ENCODE data around the gene RTN4IP1.

The RTN4IP1 gene

GRCh38 chr6:106620931-106621672, 8.2 kb downstream of the RTN4IP1 start:
- Histone ChIP-seq H3F3A (ENCODE audit: insufficient read depth, low read length) (0 out of 2 replicates have a peak, but pooled peaks cover 7% of the 10 kb centered on the region), H4K20me1 (ENCODE audit: insufficient read depth, low read length) (no peaks in the 10 kb centered on the region), H3K27me3 (ENCODE audit: insufficient read depth, low read length) (no peaks in the 10 kb centered on the region), H3K79me2 (ENCODE audit: insufficient read depth, low read length) (peaks cover 1% of the 10 kb centered on the region; the same call in 1 of the 2 replicates), H3K9me2 (ENCODE audit: low read depth, low read length) (no peaks in the 10 kb centered on the region), H2AFZ (ENCODE audit: low read length) (no peak overlapping the region), H3K27ac (ENCODE audit: low read depth, low read length, poor library complexity, severe bottlenecking) (peak overlapping the region; percentile 14), H3K9me3 (ENCODE audit: low read length) (0 out of 2 replicates have a peak, but pooled peaks cover 3% of the 10 kb centered on the region), H3K36me3 (ENCODE audit: insufficient read depth, low read length) (peaks cover 63% of the 10 kb centered on the region), H3K4me1 (ENCODE audit: insufficient read depth, low read length, severe bottlenecking) (peaks cover 45% of the 10 kb centered on the region), H3K9ac (ENCODE audit: low read length) (no peak overlapping the region), H3K4me2 (ENCODE audit: low read length) (no peak overlapping the region), H3K4me3 (ENCODE audit: low read depth, low read length, poor library complexity, severe bottlenecking) (no peak overlapping the region)
- TF ChIP-seq EZH2 (IDR thresholded peaks at IDR 0.05; ENCODE audit: borderline replicate concordance, low read length) (no peak), CTCF (IDR thresholded peaks at IDR 0.05; ENCODE audit: low read length) (no peak)

GRCh38 chr6:106619223-106619622, 10.1 kb downstream of the RTN4IP1 start:
- TF ChIP-seq CTCF (IDR thresholded peaks at IDR 0.05; ENCODE audit: low read length) (no peak), EZH2 (IDR thresholded peaks at IDR 0.05; ENCODE audit: borderline replicate concordance, low read length) (no peak)
- Histone ChIP-seq H3K9me3 (ENCODE audit: low read length) (0 out of 2 replicates have a peak, but pooled peaks cover 3% of the 10 kb centered on the region), H3K27ac (ENCODE audit: low read depth, low read length, poor library complexity, severe bottlenecking) (peak overlapping the region; percentile 92), H4K20me1 (ENCODE audit: insufficient read depth, low read length) (no peaks in the 10 kb centered on the region), H3K4me1 (ENCODE audit: insufficient read depth, low read length, severe bottlenecking) (peaks cover 52% of the 10 kb centered on the region), H3K27me3 (ENCODE audit: insufficient read depth, low read length) (no peaks in the 10 kb centered on the region), H3K36me3 (ENCODE audit: insufficient read depth, low read length) (peaks cover 67% of the 10 kb centered on the region), H2AFZ (ENCODE audit: low read length) (no peak overlapping the region), H3F3A (ENCODE audit: insufficient read depth, low read length) (0 out of 2 replicates have a peak, but pooled peaks cover 7% of the 10 kb centered on the region), H3K9ac (ENCODE audit: low read length) (no peak overlapping the region), H3K4me3 (ENCODE audit: low read depth, low read length, poor library complexity, severe bottlenecking) (no peak overlapping the region), H3K9me2 (ENCODE audit: low read depth, low read length) (no peaks in the 10 kb centered on the region), H3K79me2 (ENCODE audit: insufficient read depth, low read length) (no peaks in the 10 kb centered on the region), H3K4me2 (ENCODE audit: low read length) (no peak overlapping the region)

- Histone ChIP-seq H3F3A (ENCODE audit: insufficient read depth, low read length) (0 out of 2 replicates have a peak, but pooled peaks cover 7% of the 10 kb centered on the region), H2AFZ (ENCODE audit: low read length) (no peak overlapping the region), H3K27me3 (ENCODE audit: insufficient read depth, low read length) (no peaks in the 10 kb centered on the region), H3K4me2 (ENCODE audit: low read length) (no peak overlapping the region), H3K27ac (ENCODE audit: low read depth, low read length, poor library complexity, severe bottlenecking) (peak overlapping the region; percentile 92), H3K36me3 (ENCODE audit: insufficient read depth, low read length) (peaks cover 65% of the 10 kb centered on the region), H3K4me1 (ENCODE audit: insufficient read depth, low read length, severe bottlenecking) (peaks cover 61% of the 10 kb centered on the region), H4K20me1 (ENCODE audit: insufficient read depth, low read length) (no peaks in the 10 kb centered on the region), H3K9ac (ENCODE audit: low read length) (no peak overlapping the region), H3K79me2 (ENCODE audit: insufficient read depth, low read length) (no peaks in the 10 kb centered on the region), H3K9me3 (ENCODE audit: low read length) (0 out of 2 replicates have a peak, but pooled peaks cover 3% of the 10 kb centered on the region), H3K4me3 (ENCODE audit: low read depth, low read length, poor library complexity, severe bottlenecking) (no peak overlapping the region), H3K9me2 (ENCODE audit: low read depth, low read length) (no peaks in the 10 kb centered on the region)
- TF ChIP-seq CTCF (IDR thresholded peaks at IDR 0.05; ENCODE audit: low read length) (no peak), EZH2 (IDR thresholded peaks at IDR 0.05; ENCODE audit: borderline replicate concordance, low read length) (no peak)
These were observed 11.0 kb downstream of the RTN4IP1 start for GRCh38 chr6:106618324-106618723.
